ENCODE measurements around the gene HIVEP3. TPM values are rescaled to one million over a fixed set of nuclear protein-coding genes. Genes with fewer than 3 reads are reported as not detected.

The HIVEP3 gene
- total RNA-seq, 1 donor from 2014 or later, result 5.8 TPM

DNA sequence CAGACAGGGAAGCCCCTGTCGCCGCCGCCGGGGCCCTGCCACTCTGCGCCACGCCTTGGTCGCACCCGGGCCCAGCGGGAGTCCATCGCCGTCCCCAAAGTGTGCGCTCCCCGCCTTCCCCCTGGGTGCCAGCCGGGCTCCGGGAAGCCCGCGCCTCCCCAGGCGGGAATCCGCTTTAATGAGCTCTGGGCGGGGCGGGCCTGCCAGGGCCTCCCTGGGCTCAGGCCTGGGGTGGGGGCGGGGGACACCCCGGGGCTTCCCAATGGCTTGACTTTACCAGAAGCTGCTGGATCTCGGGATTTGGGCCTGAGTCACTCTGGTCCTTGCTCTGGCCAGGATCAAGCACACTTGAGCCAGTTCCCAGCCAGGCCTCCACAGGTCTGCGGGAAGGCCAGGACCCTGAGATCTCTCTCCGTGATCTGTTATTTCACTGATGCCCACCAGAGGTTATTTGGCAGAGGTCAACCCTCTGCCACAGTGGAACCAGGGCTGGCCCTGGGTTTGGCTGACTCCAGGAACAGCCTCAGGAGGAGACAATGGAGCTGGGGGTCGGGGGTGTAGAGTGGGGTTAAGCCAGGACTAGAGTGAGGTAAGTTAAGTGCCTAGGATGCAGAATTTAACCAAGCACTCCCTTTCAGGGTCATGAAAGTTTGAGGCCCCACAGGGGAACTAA, 255.8 kb downstream of the HIVEP3 start:
- no peaks in the 10 kb centered on the region for H3K27me3 ChIP-seq (ENCODE audit: control insufficient read depth, insufficient read depth, low read length)

DNA sequence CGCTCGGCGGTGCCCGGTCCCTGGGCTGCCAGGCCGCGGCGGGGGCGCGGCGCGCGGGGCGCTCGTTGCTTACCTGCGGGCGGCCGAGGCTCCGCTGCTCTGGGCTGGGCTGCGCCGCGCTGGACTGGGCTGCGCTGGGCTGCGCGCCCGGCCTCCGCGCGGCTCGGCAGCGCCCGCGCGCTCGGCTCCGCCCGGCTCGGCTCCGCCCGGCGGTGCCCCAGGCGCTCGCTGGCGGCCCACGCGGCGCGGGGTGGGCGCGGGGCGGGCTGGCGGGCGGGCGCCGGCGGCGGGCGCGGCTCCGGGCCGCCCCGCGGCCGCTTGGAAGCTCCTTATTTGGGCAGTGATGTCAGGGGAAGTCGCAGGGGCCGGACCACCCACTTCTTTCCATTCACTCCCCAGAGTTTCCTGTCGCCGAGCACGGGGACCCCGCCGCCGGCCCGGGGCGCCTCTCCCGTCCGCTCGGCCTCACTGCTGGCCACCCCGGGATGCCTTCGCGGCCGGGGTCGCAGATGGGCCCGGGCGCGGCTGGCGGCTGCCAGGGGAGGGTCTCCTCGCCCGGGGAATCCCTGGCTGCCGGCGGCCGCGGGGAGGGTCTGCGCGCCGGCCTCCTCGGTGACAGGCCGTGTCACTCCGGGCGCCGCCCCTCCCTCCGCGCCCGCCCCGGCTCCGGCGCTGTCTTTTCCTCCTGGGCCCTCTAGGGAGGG, 256.5 kb downstream of the HIVEP3 start:
- H3K4me3 ChIP-seq (ENCODE audit: low read depth, low read length), result peak overlapping the region; percentile 37
- H3K27me3 ChIP-seq (ENCODE audit: control insufficient read depth, insufficient read depth, low read length), result no peaks in the 10 kb centered on the region
- no peaks in the 10 kb centered on the region for H3K36me3 ChIP-seq (ENCODE audit: control insufficient read depth, insufficient read depth, low read length)
- DNase-seq (ENCODE audit: low read depth), result no peak
- TF ChIP-seq, protein P1, sequence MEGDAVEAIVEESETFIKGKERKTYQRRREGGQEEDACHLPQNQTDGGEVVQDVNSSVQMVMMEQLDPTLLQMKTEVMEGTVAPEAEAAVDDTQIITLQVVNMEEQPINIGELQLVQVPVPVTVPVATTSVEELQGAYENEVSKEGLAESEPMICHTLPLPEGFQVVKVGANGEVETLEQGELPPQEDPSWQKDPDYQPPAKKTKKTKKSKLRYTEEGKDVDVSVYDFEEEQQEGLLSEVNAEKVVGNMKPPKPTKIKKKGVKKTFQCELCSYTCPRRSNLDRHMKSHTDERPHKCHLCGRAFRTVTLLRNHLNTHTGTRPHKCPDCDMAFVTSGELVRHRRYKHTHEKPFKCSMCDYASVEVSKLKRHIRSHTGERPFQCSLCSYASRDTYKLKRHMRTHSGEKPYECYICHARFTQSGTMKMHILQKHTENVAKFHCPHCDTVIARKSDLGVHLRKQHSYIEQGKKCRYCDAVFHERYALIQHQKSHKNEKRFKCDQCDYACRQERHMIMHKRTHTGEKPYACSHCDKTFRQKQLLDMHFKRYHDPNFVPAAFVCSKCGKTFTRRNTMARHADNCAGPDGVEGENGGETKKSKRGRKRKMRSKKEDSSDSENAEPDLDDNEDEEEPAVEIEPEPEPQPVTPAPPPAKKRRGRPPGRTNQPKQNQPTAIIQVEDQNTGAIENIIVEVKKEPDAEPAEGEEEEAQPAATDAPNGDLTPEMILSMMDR (IDR thresholded peaks at IDR 0.05; ENCODE audit: insufficient read depth, low read length, poor library complexity, severe bottlenecking), result no peak

More for the DNA sequence above, 255.8 kb downstream of the HIVEP3 start:
- Histone ChIP-seq H3K36me3 (ENCODE audit: control insufficient read depth, insufficient read depth, low read length) (no peaks in the 10 kb centered on the region), H3K4me3 (ENCODE audit: low read depth, low read length) (peak overlapping the region; percentile 37)
- no peak for DNase-seq (ENCODE audit: low read depth)
- TF ChIP-seq, protein P1 (IDR thresholded peaks at IDR 0.05; ENCODE audit: insufficient read depth, low read length, poor library complexity, severe bottlenecking), result no peak

DNA sequence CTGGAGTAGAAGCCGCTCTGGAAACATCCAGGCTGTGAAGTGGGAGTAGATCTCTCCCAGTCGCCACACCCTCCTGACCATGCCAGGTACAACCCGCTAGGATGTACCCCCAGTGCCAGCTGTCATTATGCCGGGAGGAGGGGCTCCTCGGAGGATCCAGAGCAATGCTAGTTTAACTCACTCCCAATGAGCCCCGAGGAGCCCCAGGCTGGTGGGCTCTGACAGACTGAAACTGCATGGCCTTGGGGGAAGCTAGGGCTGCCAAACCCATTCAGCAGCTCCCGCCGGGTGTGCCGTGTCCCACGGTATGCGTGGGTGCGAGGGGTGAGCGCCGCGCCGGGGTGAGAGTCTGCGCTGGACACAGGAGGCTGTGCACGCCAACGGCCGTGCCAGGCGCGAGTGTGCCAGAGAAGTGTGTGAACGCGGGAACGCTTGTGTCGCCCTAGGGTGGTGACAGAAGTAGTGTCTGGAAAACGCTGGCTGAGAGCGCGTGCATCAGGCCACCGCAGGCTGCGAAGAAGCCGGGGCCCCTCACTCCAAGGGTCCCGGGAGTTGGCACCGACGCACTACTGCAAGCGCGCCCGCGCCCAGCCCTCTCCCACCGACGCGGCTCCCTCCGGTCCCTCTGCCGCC, 257.2 kb downstream of the HIVEP3 start:
- H3K27me3 ChIP-seq (ENCODE audit: control insufficient read depth, insufficient read depth, low read length), result no peaks in the 10 kb centered on the region
- TF ChIP-seq, protein P1 (IDR thresholded peaks at IDR 0.05; ENCODE audit: insufficient read depth, low read length, poor library complexity, severe bottlenecking), result no peak
- no peak for DNase-seq (ENCODE audit: low read depth)
- no peaks in the 10 kb centered on the region for H3K36me3 ChIP-seq (ENCODE audit: control insufficient read depth, insufficient read depth, low read length)
- H3K4me3 ChIP-seq (ENCODE audit: low read depth, low read length), result peak overlapping the region; percentile 33

DNA sequence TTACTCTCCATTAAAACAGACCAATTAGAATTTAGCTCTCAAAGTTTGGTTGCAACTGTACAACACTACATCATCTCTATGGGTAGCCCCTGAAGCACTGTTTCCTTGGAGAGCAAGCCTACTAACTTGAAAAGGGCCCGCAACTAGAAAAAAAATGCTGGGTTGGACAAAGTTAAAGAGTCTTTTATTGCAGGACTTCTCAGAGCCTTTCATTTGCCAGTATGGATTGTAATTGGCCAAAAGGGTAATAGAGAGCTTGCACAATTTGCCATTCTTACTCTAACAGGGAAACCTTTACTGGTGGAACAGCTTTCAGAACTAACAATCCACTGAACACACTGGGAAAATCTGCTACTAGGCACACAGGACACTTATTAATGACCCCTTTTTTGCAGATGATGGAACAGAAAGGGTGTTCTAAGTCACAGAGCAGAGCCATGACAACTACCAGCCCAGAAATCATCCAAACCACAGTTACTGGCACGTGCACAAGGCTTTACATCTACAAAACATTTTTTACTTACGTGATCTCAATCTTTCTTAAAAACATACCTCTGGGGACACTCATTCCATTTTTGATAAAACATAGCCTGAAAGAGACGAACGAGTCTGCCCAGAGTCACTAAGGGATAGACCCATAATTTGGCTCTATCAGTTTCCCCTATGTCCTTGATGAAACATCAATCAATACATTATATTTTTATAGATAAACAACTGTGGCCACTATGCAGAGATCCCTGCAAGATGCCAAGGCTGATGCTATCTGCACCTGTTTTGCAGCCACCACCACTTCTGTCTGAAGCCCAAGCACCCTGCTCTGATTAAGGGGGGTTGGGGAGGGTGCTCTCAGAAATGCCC, 257.9 kb downstream of the HIVEP3 start:
- no peak for DNase-seq (ENCODE audit: low read depth)
- TF ChIP-seq, protein P1 (IDR thresholded peaks at IDR 0.05; ENCODE audit: insufficient read depth, low read length, poor library complexity, severe bottlenecking), result no peak
- peak overlapping the region; percentile 33 for H3K4me3 ChIP-seq (ENCODE audit: low read depth, low read length)

DNA sequence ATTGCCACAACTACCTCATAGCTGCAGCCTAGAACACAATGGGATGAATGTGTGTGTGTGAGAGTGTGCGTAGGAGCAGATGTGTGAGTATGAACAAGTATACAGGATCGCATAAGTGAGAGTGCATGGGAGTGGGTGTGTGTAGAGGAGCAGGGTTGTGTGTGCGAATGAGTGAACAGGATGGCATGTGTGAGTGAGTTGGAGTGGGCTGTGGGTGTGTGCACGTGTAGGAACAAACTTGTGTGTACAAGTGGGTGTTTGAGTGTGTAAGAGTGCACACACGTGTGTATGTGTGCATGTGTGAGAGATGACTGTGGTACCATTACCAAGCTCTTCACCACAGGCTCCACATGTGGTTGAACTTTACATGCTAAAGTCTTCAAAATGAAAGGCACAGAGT, 258.8 kb downstream of the HIVEP3 start:
- no peaks in the 10 kb centered on the region for H3K27me3 ChIP-seq (ENCODE audit: control insufficient read depth, insufficient read depth, low read length)
- no peak overlapping the region for H3K4me3 ChIP-seq (ENCODE audit: low read depth, low read length)
- TF ChIP-seq, protein P1 (IDR thresholded peaks at IDR 0.05; ENCODE audit: insufficient read depth, low read length, poor library complexity, severe bottlenecking), result no peak
- H3K36me3 ChIP-seq (ENCODE audit: control insufficient read depth, insufficient read depth, low read length), result no peaks in the 10 kb centered on the region
- no peak for DNase-seq (ENCODE audit: low read depth)

More for the DNA sequence above, 257.9 kb downstream of the HIVEP3 start:
- H3K36me3 ChIP-seq (ENCODE audit: control insufficient read depth, insufficient read depth, low read length), result no peaks in the 10 kb centered on the region
- H3K27me3 ChIP-seq (ENCODE audit: control insufficient read depth, insufficient read depth, low read length), result no peaks in the 10 kb centered on the region
